ENCODE results near the gene TACSTD2.

The TACSTD2 gene

GRCh38 chr1:58611861-58612385 is 34.9 kb upstream of the TACSTD2 start:
- TF ChIP-seq POLR2AphosphoS5 (IDR thresholded peaks at IDR 0.05; ENCODE audit: low read depth, low read length) (no peak), TAF1 (IDR thresholded peaks at IDR 0.05; ENCODE audit: borderline replicate concordance, insufficient read depth, low read length) (no peak), SIN3A (IDR thresholded peaks at IDR 0.05; ENCODE audit: borderline replicate concordance, insufficient read depth, low read length) (no peak), FOXP2 (optimal IDR thresholded peaks at IDR 0.05; ENCODE audit: borderline replicate concordance, extremely low read depth, extremely low read length, insufficient read depth) (no peak), REST (IDR thresholded peaks at IDR 0.05; ENCODE audit: insufficient read depth in 1 of 2, low read depth in 2 of 2, low read length in 2 of 2) (no peak)

GRCh38 chr1:58608945-58609344 is 31.9 kb upstream of the TACSTD2 start:
- TF ChIP-seq TAF1 (IDR thresholded peaks at IDR 0.05; ENCODE audit: borderline replicate concordance, insufficient read depth, low read length) (no peak), SIN3A (IDR thresholded peaks at IDR 0.05; ENCODE audit: borderline replicate concordance, insufficient read depth, low read length) (no peak), FOXP2 (optimal IDR thresholded peaks at IDR 0.05; ENCODE audit: borderline replicate concordance, extremely low read depth, extremely low read length, insufficient read depth) (no peak), POLR2AphosphoS5 (IDR thresholded peaks at IDR 0.05; ENCODE audit: low read depth, low read length) (no peak), REST (IDR thresholded peaks at IDR 0.05; ENCODE audit: insufficient read depth in 1 of 2, low read depth in 2 of 2, low read length in 2 of 2) (no peak)

- TF ChIP-seq REST (IDR thresholded peaks at IDR 0.05; ENCODE audit: insufficient read depth in 1 of 2, low read depth in 2 of 2, low read length in 2 of 2) (no peak), POLR2AphosphoS5 (IDR thresholded peaks at IDR 0.05; ENCODE audit: low read depth, low read length) (no peak)
These were observed 31.2 kb upstream of the TACSTD2 start for GRCh38 chr1:58608297-58608696.

- TF ChIP-seq POLR2AphosphoS5 (IDR thresholded peaks at IDR 0.05; ENCODE audit: low read depth, low read length) (no peak), FOXP2 (optimal IDR thresholded peaks at IDR 0.05; ENCODE audit: borderline replicate concordance, extremely low read depth, extremely low read length, insufficient read depth) (no peak), TAF1 (IDR thresholded peaks at IDR 0.05; ENCODE audit: borderline replicate concordance, insufficient read depth, low read length) (no peak), REST (IDR thresholded peaks at IDR 0.05; ENCODE audit: insufficient read depth in 1 of 2, low read depth in 2 of 2, low read length in 2 of 2) (no peak), SIN3A (IDR thresholded peaks at IDR 0.05; ENCODE audit: borderline replicate concordance, insufficient read depth, low read length) (no peak)
These were observed 30.3 kb upstream of the TACSTD2 start for GRCh38 chr1:58607391-58607790.

GRCh38 chr1:58597996-58598395 is 20.9 kb upstream of the TACSTD2 start:
- TF ChIP-seq SIN3A (IDR thresholded peaks at IDR 0.05; ENCODE audit: borderline replicate concordance, insufficient read depth, low read length) (no peak), TAF1 (IDR thresholded peaks at IDR 0.05; ENCODE audit: borderline replicate concordance, insufficient read depth, low read length) (no peak), POLR2AphosphoS5 (IDR thresholded peaks at IDR 0.05; ENCODE audit: low read depth, low read length) (no peak), FOXP2 (optimal IDR thresholded peaks at IDR 0.05; ENCODE audit: borderline replicate concordance, extremely low read depth, extremely low read length, insufficient read depth) (no peak), REST (IDR thresholded peaks at IDR 0.05; ENCODE audit: insufficient read depth in 1 of 2, low read depth in 2 of 2, low read length in 2 of 2) (no peak)

Data from PFSK-1 (cell line).